ENCODE measurements around the gene SCGB1D2.

The SCGB1D2 gene

GRCh38 chr11:62260261-62260953 lies 18.4 kb downstream of the SCGB1D2 start:
- no peak for DNase-seq (ENCODE audit: low read depth)

DNA sequence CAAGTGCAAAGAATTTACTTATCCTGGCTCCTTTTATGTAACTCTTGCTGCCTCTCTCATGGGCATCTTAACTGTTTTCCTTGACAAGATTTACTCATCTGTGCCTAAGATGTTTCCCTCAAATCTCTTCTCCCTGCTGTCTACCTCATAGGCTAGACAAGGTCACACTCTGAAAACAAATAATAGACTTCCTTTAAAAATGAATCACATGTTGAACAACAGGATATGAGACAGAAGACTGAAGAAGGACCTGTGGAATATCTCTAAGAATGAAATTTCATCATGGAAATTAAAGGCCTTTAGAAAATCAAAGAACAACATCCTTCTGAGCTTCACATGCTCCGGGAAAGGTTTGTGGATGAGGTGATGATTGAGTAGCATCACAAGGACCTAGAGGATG lies 22.0 kb downstream of the SCGB1D2 start:
- DNase-seq (ENCODE audit: low read depth): no peak

GRCh38 chr11:62266558-62266957 lies 24.5 kb downstream of the SCGB1D2 start:
- peak; percentile 14 for DNase-seq (ENCODE audit: low read depth)

DNA sequence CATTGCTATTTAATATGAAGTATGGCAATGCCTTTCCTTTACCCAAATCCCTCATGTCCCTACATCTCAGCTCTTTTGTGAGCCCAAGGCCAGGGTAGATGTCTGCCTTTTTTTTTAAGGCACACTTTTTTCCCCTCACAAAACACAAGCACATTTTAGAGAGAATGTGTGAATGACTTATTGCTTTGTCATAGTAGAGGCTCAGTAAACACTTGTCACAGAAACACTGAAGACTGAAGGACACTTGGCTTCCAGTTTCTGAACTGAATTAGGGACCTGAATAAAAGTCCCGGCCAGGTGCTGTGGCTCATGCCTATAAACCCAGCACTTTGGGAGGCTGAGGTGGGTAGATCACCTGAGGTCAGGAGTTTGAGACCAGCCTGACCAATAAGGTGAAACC lies 25.0 kb downstream of the SCGB1D2 start:
- no peak for DNase-seq (ENCODE audit: low read depth)

DNA sequence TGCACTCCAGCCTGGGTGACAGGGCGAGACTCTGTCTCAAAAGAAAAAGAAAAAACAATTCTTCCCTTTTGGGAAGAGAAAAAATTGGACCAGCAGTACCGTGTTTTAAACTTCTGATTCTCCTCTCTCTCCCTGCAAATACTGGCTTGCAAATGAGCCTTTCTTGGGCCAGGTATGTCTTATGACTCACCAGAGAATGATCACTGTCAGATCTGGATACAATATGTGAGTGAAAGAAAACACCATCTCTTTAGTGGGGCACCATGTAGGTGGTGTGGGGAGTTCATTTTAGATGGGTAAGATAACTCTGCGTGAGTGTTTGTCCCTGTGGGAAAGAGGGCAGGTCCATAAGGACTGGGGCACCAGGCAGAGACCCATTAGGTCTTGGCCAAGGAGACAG lies 25.5 kb downstream of the SCGB1D2 start:
- no peak for DNase-seq (ENCODE audit: low read depth)

- DNase-seq (ENCODE audit: low read depth): no peak
Measured at GRCh38 chr11:62269654-62270278, 27.7 kb downstream of the SCGB1D2 start, which contains the start of gene SCGB2A2. Gene SCGB2A2 (plus strand): TSS chr11:62270158. CDS start chr11:62270217, 59 bp downstream.

DNA sequence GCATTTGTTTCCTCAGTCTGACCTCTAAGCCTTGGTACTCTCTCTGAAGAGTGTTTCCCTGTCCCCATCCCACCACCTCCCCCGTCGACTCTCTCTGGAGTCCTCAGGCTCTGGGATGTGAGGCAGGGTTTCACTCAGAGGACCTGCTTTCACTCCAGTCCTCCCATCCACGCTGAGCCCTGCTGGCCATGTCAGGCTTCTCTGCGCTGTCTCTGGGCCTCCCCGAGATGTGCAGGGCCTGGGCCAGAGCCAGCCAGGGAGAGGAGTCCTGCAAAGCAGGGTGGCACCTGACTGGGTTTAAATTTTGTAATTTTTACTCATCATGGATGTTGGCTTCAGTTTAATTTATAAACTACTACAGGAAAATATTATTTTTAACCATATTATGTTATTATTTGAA lies 31.2 kb downstream of the SCGB1D2 start:
- no peak for DNase-seq (ENCODE audit: low read depth)

- DNase-seq (ENCODE audit: low read depth): no peak
Measured at GRCh38 chr11:62273789-62274275, 31.8 kb downstream of the SCGB1D2 start.

GRCh38 chr11:62280452-62280851 lies 38.4 kb downstream of the SCGB1D2 start:
- no peak for DNase-seq (ENCODE audit: low read depth)

Data from activated T-cell treated with anti-CD3 and anti-CD28 coated beads for 48 hours (primary cell).